Ovary (tissue), 3 donors: ENCODE measurements around the gene HMBS.

Experiments
- POLR2A ChIP-seq: fragments of 450-650 bp; IDR thresholded peaks from one replicate; pipeline ENCODE4 v1.6.1; 2017; ENCODE audit warnings: antibody characterized with exemption, mild to moderate bottlenecking, moderate library complexity
- TF ChIP-seq, protein P1 (sequence below), 3 donors: fragments of 450-650 bp in 2 of 3; fragments of 200-600 bp in 1 of 3; IDR thresholded peaks; one replicate each; pipeline versions ENCODE4 v1.5.1 to v1.8.0; 2016 to 2022; ENCODE audit warnings: antibody characterized with exemption in 3 of 3, mild to moderate bottlenecking in 1 of 3
- donor health status: DM: no; HTN: no; CAD: no.

DNA sequence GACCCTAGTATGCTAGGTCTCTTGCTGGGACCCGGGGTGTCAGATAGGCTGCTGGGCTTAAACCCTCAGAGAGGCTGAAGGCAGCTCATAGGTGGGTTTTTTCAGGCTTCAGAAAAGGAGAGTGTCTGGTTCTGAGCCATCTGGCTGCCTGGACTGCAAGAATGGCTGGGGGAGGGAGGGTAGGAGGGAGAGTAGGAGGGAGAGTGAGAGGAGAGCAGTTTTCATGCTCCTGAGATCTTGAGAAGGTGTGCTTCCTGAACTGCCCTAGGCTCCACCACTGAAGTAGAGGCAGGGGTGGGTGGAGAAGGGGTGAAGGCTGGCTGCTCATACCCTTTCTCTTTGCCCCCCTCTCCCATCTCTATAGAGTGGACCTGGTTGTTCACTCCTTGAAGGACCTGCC, 4.6 kb downstream of the HMBS start:
- TF ChIP-seq, protein P1, sequence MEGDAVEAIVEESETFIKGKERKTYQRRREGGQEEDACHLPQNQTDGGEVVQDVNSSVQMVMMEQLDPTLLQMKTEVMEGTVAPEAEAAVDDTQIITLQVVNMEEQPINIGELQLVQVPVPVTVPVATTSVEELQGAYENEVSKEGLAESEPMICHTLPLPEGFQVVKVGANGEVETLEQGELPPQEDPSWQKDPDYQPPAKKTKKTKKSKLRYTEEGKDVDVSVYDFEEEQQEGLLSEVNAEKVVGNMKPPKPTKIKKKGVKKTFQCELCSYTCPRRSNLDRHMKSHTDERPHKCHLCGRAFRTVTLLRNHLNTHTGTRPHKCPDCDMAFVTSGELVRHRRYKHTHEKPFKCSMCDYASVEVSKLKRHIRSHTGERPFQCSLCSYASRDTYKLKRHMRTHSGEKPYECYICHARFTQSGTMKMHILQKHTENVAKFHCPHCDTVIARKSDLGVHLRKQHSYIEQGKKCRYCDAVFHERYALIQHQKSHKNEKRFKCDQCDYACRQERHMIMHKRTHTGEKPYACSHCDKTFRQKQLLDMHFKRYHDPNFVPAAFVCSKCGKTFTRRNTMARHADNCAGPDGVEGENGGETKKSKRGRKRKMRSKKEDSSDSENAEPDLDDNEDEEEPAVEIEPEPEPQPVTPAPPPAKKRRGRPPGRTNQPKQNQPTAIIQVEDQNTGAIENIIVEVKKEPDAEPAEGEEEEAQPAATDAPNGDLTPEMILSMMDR (IDR thresholded peaks at IDR 0.05) = no peak
- TF ChIP-seq POLR2A = no peak
